Measurements from ENCODE around the gene LETM1. TPM values are rescaled to one million over a fixed set of nuclear protein-coding genes. Genes with fewer than 3 reads are reported as not detected.

LETM1 gene
- total and polyA plus RNA-seq, 2 donors (not counting 3 experiments of a cell fraction or from before 2014, with no cell fraction given): 25.6 to 62.5 TPM

GRCh38 chr4:1810765-1811164 is 45.2 kb downstream of the LETM1 start:
- DNase-seq (ENCODE audit: low read depth, low spot score) (no peak), FAIRE-seq (no peak)
- BruUV-seq (replicated peaks): no TSS peak
- dilution Hi-C loops (cut with MboI; ENCODE audit: extremely low pct_ligation_motif_present, low sequenced_read_pairs) (no loop called here), intact Hi-C loops (cut with micrococcal nuclease) (loop anchor here (1.0 to 5.0 kb wide), 4 partner anchors 62 to 117 kb away; no protein-coding TSS in a partner anchor)
- ChIA-PET CTCF (interaction anchor here (0.6 to 9.5 kb wide), 21 partner anchors 8 to 117 kb away, joined by 3 to 198 read pairs (median 3); partner anchors contain the start of gene FGFR3), POLR2A (interaction anchor here (0.6 kb wide), 1 partner anchor 43 kb away, joined by 4 read pairs; no protein-coding TSS in a partner anchor)
- Histone ChIP-seq H3K4me3 (replicated peaks in 1 of 3; ENCODE audit: insufficient read depth in 1 of 3, low read depth in 1 of 3, low read length in 3 of 3) (no peak overlapping the region), H3K9ac (replicated peaks; ENCODE audit: extremely low read depth, insufficient read depth, low read length) (no peak overlapping the region), H2AFZ (ENCODE audit: low read depth, low read length) (no peak overlapping the region), H3K4me1 (ENCODE audit: control insufficient read depth, extremely low read depth, insufficient read depth, low read length) (no peaks in the 10 kb centered on the region), H3K9me3 (replicated peaks; ENCODE audit: control insufficient read depth, insufficient read depth, low read length) (no peaks in the 10 kb centered on the region), H3K27me3 (ENCODE audit: control insufficient read depth in 2 of 2, insufficient read depth in 2 of 2, low read length in 2 of 2) (no peaks in the 10 kb centered on the region), H4K20me1 (replicated peaks; ENCODE audit: control insufficient read depth, extremely low read depth, insufficient read depth, low read length) (no peaks in the 10 kb centered on the region), H3K4me2 (ENCODE audit: insufficient read depth, low read length) (no peak overlapping the region), H3K9me1 (replicated peaks; ENCODE audit: control insufficient read depth, extremely low read depth, insufficient read depth, low read length) (no peaks in the 10 kb centered on the region), H3K36me3 (ENCODE audit: control insufficient read depth in 2 of 2, extremely low read depth in 1 of 2, insufficient read depth in 2 of 2, low read length in 2 of 2) (peaks cover 3 to 20% of the 10 kb centered on the region in 2 experiments), H3K27ac (ENCODE audit: insufficient read depth, low read depth, low read length) (no peak overlapping the region), H3K79me2 (ENCODE audit: control insufficient read depth, insufficient read depth, low read length) (no peaks in the 10 kb centered on the region)
- TF ChIP-seq FOS (IDR thresholded peaks at IDR 0.05; ENCODE audit: borderline replicate concordance, insufficient read depth, low read length): no peak
- TF ChIP-seq MAX (IDR thresholded peaks at IDR 0.05; ENCODE audit: insufficient read depth, insufficient read length): no peak
- TF ChIP-seq, protein P1, sequence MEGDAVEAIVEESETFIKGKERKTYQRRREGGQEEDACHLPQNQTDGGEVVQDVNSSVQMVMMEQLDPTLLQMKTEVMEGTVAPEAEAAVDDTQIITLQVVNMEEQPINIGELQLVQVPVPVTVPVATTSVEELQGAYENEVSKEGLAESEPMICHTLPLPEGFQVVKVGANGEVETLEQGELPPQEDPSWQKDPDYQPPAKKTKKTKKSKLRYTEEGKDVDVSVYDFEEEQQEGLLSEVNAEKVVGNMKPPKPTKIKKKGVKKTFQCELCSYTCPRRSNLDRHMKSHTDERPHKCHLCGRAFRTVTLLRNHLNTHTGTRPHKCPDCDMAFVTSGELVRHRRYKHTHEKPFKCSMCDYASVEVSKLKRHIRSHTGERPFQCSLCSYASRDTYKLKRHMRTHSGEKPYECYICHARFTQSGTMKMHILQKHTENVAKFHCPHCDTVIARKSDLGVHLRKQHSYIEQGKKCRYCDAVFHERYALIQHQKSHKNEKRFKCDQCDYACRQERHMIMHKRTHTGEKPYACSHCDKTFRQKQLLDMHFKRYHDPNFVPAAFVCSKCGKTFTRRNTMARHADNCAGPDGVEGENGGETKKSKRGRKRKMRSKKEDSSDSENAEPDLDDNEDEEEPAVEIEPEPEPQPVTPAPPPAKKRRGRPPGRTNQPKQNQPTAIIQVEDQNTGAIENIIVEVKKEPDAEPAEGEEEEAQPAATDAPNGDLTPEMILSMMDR (IDR thresholded peaks at IDR 0.05; ENCODE audit: extremely low read depth in 1 of 2, insufficient read depth in 1 of 2, low read depth in 1 of 2, low read length in 2 of 2): no peak
- TF ChIP-seq MYC (IDR thresholded peaks at IDR 0.05; ENCODE audit: low read depth, low read length): no peak
- TF ChIP-seq EZH2 (IDR thresholded peaks at IDR 0.05; ENCODE audit: borderline replicate concordance, low read depth, low read length, severe bottlenecking): no peak
- TF ChIP-seq POLR2A (IDR thresholded peaks at IDR 0.05; ENCODE audit: low read depth, low read length): no peak
- no peak for TF ChIP-seq POLR2AphosphoS5 (IDR thresholded peaks at IDR 0.05; ENCODE audit: insufficient read depth, low read depth, low read length)

Measured in endothelial cell of umbilical vein (primary cell).